ENCODE data around the gene UBE2L3.

GRCh38 chr22:21636629-21637218 lies 69.2 kb downstream of the UBE2L3 start:
- TF ChIP-seq CTCF (conservative IDR thresholded peaks at IDR 0.05; ENCODE audit: low read depth in 2 of 2), result no peak
- no peak for TF ChIP-seq JUNB (IDR thresholded peaks at IDR 0.05; ENCODE audit: unreplicated experiment)
- TF ChIP-seq ETS1 (IDR thresholded peaks at IDR 0.05), result no peak
- TF ChIP-seq CREB1 (CRISPR knock-in tag; IDR thresholded peaks at IDR 0.05; ENCODE audit: low read depth), result no peak
- TF ChIP-seq ZNF462 (CRISPR knock-in tag; IDR thresholded peaks at IDR 0.05), result no peak
- no peak for TF ChIP-seq EZH2 (IDR thresholded peaks at IDR 0.05; ENCODE audit: low read depth, unreplicated experiment)
- TF ChIP-seq EZH2phosphoT487 (IDR thresholded peaks at IDR 0.05; ENCODE audit: unreplicated experiment), result no peak
- no peak for TF ChIP-seq STAT1 (IDR thresholded peaks at IDR 0.05; ENCODE audit: unreplicated experiment)
- no peak for TF ChIP-seq POLR2AphosphoS5 (IDR thresholded peaks at IDR 0.05; ENCODE audit: low read depth)
